Ramos (cell line): ENCODE measurements around the gene PDE4B.
"Not testable (repeated sequence)": the region's sequence is repeated elsewhere in the genome, so short reads cannot be mapped to it uniquely, and the experiment has no call there.

Experiments
- in situ Hi-C: fragments of 300-500 bp; cut with MboI; formaldehyde crosslinking; loops from one replicate; pipeline ENCODE4 v1.14.3; 2022; ENCODE audit warnings: low sequenced_read_pairs; ENCODE audit not compliant: unreplicated experiment

The PDE4B gene

GRCh38 chr1:66315671-66316070 is 523.0 kb downstream of the PDE4B start:
- in situ Hi-C loops, result no loop called here

DNA sequence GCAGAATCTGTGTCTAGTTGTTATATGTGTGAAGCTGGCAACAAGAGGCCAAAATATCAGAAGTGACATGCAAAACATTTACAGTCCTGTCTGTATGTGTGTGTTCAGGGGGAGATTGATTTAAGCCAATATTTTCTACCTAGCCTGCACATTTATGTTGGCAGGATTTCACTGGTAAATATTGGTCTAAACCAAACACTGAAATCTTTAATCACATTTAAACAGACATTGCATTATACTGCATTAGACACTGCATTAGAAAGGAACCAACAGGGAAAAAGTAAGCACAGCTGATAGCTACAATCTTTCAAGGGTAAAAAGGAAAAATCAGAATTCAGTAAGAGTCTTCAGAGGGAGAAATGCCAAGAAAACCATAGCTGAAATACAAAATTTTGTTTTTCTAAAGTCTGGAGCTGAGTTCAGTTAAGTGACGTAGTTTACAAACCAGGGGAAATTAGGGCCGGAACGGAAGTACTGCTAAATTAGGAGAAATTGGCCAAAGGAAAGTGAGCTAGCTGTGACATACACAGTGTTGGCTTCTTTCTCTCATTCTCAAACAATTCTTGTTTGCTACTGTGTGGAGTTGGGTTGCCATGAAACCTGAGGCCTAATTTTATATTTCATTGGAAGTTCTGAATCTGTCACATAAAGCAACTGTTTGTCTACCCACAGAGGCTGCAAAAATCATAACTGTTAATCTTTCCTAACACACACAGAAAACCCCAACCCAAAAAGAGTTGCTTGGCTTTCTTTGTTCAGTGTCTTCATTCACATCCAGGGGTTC is 524.0 kb downstream of the PDE4B start:
- in situ Hi-C loops, result no loop called here

DNA sequence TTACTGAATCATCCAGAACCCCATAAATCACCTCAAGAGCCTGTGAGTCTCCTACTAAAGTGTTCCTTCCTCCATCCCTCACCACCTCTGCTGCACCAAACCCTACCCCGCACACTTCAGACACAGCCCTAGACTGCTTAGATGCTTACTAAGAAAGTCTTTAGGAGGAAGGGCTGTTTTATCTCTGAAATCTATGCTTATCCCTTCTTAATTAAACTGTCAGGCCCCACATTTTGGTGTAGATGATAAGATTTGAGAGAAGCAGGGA is 524.5 kb downstream of the PDE4B start:
- in situ Hi-C loops, result no loop called here

DNA sequence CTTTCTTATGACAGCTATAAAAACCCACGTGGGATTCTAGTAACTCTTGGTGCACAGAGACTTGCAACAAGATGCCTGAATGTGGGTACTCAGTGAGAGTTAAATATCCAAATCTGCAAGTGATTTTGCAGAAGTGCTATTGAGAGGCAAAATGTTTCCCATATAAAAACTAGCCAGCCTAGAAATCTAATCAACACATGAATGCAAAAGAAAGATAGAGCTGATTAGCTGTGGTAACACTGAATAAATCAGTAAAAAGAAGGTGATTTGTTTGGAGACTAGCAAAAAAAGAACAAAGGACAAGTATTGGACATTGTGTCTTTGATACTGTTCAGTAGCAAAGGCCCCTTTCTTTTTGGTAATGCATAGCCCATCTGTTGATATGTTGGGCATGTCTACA is 527.5 kb downstream of the PDE4B start:
- in situ Hi-C loops, result no loop called here

- in situ Hi-C loops, result not testable (repeated sequence)
Observed at GRCh38 chr1:66322462-66322861, 529.8 kb downstream of the PDE4B start.

DNA sequence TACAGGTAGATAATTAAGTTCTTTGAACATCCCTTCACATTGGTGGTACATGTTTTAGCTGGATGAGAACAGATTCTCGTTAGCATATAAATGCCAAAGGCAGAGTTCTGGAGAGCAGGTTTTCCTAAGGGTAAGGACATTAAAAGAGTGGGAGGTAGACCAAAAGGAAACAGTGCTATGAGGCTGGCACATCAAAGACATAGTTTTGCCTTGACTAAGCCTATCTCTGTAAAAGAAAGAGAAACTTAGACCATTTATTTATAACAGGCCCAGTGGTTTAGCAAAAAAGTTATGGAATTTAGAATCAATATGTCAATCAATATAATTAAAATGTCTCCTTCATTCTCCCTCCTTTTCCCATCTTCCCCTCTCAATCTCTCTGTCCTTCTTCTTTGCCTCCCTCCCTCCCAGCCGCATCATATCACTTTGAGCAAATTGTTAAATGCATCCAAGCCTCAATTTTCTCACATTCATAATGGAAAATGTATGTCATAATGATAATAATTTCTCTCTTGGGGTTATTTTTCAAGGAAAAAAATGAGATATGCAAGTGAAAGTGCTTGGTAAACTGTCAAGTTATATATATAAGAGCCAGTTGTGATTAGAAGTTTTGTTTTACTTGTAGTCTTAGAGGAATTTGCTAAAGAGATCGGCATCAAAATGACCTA is 531.4 kb downstream of the PDE4B start:
- in situ Hi-C loops, result no loop called here

GRCh38 chr1:66325594-66326380 is 533.1 kb downstream of the PDE4B start:
- in situ Hi-C loops, result no loop called here

DNA sequence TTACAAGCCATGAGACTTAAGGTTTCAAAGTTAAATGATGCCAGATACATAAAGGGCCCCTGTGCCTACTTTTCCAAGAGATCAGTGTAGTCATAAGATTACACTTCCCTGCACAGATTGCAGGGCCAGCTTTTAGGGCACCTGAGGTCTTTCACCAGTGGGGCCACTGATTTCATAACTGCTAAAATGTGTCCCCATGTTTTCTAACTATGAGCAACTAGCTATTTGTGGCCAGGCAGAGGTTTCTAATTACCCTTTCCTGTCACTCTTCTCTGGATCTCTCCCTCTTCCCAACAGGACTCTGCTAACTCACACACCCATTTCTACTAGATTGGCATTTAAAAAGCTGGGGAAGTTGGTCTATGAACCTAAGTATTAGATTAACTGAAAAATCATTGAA is 534.2 kb downstream of the PDE4B start:
- in situ Hi-C loops, result no loop called here

GRCh38 chr1:66327588-66327987 is 534.9 kb downstream of the PDE4B start:
- in situ Hi-C loops, result no loop called here

- in situ Hi-C loops, result no loop called here
Observed at GRCh38 chr1:66328896-66329295, 536.2 kb downstream of the PDE4B start.

DNA sequence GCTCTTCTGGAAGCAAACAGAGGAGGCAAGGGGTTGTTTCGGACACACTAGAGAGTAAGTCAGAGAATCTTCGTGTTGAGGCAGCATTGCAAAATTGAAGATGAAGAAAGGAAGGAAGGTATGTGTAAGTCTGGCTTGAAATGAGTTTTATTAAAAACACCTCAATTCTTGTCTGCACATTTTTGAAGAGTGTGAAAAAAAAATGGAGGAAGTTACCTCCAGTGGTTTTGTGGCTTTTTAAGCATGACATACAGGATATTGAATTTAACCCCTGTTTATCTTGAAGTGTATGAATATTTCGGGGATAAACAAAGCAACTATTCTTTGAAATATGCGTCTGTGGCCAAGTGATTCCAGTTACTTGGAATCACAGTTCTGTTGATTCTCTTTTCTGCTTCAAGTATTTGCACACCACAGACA is 538.0 kb downstream of the PDE4B start:
- in situ Hi-C loops, result no loop called here

GRCh38 chr1:66331658-66332547 is 539.2 kb downstream of the PDE4B start:
- in situ Hi-C loops, result no loop called here

- in situ Hi-C loops, result no loop called here
Observed at GRCh38 chr1:66332548-66332901, 539.8 kb downstream of the PDE4B start.

- in situ Hi-C loops, result no loop called here
Observed at GRCh38 chr1:66333466-66334199, 540.9 kb downstream of the PDE4B start.

- in situ Hi-C loops, result no loop called here
Observed at GRCh38 chr1:66334318-66334717, 541.6 kb downstream of the PDE4B start.

DNA sequence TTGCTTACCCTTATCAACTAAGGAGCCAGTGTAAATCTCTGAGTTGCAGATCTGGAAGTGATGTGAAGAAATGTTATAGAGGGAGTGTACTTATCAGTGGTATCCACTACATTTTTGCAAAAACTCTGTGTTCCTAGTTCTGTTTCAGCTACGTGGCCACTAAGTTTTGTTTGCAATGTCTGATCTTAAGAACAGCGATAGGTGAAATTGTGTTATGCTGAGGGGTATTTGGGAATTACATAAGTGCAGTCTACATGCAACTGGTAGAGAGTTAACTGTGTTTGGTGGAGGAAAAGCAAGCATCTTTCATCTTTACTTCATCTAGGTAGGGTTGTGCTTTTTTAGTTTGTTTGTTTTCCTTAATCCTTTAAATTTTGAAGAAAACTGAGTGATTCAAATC is 542.4 kb downstream of the PDE4B start:
- in situ Hi-C loops, result no loop called here

- in situ Hi-C loops, result no loop called here
Observed at GRCh38 chr1:66335859-66336640, 543.4 kb downstream of the PDE4B start.

DNA sequence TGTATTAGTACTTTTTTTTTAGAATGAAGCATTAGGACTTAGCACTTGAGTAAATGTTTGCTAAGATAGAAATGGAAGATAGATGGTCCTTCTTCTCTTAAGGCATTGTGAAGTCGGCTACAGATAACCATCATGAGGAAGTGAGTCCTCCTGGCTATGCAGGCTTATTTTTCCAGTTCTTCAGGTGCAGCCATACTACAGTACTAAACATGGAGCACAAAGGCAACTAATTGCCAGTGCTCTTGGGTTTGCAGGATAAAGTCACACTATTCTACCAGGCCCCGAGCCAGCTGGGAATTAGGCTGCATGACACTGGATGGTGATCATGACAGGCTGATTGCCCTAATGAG is 543.9 kb downstream of the PDE4B start:
- in situ Hi-C loops, result no loop called here

- in situ Hi-C loops, result no loop called here
Observed at GRCh38 chr1:66337249-66337648, 544.6 kb downstream of the PDE4B start.
